HG03139 (cell line): ENCODE results near the gene SNX7.

Experiments used
- ATAC-seq: cut with Tn5 transposase; IDR thresholded peaks from one replicate; pipeline ENCODE4 v1.9.1; 2021; ENCODE audit not compliant: unreplicated experiment

Gene SNX7, protein sequence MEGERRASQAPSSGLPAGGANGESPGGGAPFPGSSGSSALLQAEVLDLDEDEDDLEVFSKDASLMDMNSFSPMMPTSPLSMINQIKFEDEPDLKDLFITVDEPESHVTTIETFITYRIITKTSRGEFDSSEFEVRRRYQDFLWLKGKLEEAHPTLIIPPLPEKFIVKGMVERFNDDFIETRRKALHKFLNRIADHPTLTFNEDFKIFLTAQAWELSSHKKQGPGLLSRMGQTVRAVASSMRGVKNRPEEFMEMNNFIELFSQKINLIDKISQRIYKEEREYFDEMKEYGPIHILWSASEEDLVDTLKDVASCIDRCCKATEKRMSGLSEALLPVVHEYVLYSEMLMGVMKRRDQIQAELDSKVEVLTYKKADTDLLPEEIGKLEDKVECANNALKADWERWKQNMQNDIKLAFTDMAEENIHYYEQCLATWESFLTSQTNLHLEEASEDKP

DNA sequence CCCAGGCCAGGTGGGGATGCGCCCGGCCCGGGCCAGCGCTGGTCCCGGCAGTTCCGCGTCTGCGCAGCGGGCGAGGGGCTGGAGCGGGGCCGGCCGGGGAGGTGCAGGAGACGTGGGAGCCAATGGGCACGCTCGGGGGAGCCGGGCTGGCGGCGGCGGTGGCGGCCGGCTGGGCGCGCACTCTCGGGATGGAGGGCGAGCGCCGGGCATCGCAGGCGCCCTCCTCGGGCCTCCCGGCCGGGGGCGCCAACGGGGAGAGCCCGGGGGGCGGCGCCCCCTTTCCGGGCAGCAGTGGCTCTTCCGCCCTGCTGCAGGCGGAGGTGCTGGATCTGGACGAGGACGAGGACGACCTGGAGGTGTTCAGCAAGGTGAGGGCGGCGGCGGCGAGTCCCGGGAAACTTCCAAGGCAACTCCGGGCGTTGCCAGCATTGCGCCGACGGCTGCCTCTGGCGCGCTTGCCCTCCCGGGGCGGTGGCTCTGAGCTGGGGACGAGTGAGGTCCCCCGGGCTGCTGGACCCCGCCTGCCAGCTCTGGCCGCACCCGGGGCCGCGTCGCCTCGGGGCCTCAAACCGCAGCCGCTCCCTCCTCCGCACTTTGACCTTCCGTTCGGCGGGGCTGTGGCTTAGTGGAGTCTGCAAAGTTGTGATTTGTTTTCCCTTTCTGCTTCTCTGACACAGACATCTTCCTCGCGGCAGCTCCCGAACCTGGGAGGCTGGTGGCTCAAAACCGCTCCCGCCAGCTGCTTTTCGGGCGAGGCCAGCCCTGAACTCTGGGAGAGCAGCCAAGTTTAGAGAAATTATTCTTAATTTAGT is at the start of gene SNX7:
TSS of gene SNX7 (plus strand) at position 178 of the 812 bp plus-strand sequence. CDS start at position 189, 11 bp downstream.
- ATAC-seq: no peak

GRCh38 chr1:98637316-98637715 is 24.2 kb upstream of the SNX7 start:
- no peak for ATAC-seq

GRCh38 chr1:98638185-98638584 is 23.3 kb upstream of the SNX7 start:
- no peak for ATAC-seq

- ATAC-seq: no peak
These were observed 17.0 kb upstream of the SNX7 start for GRCh38 chr1:98644510-98644909.

- ATAC-seq: no peak
These were observed 10.3 kb upstream of the SNX7 start for GRCh38 chr1:98651116-98651632.

GRCh38 chr1:98653123-98653522 is 8.4 kb upstream of the SNX7 start:
- no peak for ATAC-seq

GRCh38 chr1:98659879-98660278 is 1.6 kb upstream of the SNX7 start:
- no peak for ATAC-seq

- ATAC-seq: no peak
These were observed 479 bp upstream of the SNX7 start for GRCh38 chr1:98660940-98661543.

DNA sequence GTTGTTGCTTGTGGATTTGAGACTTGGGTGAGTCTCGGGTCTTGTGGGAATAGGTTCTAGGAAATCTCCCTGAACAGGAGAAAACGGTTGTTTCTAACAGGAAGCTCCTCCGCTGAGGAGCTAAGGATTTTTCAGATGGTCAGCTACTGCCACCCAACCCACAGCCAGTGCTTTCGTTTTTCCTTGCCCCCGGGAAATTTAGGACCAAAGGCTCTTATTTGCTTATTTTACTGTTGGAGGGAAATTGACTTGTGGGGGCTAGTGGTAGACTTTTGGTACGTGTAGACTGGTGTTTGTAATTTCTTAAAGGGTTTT is 792 bp downstream of the SNX7 start:
- ATAC-seq: no peak

DNA sequence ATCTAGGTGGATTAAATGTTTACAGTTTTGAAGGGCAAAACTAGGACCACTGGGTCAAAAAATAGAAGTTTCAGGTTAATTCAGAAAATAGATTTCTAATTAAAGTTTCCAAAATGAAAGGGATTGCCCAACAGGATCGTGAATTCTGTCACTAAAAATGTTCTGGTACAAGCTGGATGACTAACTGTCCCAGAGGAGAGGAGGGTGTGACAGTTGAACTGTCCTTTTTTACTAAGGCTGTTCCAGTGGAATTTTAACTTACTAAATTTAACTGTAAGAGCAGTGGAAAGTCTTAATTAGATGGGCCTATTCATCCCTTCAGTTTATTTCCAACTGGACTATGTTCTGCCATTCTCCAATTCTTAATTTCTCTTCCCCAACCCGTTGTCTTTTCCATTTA is 7.2 kb downstream of the SNX7 start:
- no peak for ATAC-seq

DNA sequence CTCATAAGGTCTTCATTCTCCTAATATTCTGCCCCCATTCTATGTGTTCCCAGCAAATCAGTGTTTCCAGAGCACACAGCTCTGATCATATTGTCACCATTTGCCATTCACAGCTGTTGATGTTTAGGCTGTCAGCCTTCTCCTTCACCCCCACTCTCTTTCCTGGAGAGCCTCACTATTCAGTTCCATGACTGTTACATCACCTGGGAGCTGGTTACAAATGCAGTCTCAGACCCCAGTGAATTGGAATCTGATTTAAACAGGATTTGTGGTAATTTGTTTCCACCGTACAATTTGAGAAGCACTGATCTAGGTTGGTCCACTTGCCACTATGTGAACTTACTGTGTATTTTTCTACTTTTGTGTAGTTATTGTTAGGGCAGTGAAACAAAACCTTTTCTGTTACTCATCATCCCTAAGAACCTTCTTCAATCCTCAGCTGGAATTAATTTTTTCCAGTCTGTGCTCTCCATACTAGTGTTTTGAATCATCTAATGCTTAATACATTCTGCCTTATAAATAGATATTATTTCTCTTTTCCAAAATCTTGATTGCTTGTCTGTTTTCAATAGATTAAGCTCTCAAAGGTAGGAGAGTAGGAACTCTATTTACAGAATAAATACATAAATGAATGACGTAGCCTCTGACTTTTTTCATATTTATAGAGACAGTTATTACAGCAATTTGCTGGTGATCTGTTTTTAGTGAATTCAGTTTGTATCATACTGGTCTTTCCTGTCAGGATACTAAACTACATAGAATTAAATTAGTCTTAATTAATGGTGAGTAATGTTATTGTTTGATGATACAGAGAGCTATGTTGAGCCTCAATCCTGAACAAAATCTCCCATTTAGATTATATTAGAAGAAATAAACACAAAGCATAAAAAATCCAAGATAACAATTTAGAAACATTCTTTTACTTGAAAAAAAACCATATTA is 8.1 kb downstream of the SNX7 start:
- ATAC-seq: no peak

- ATAC-seq: no peak
These were observed 10.7 kb downstream of the SNX7 start for GRCh38 chr1:98672189-98672588.

GRCh38 chr1:98674075-98674781 is 12.7 kb downstream of the SNX7 start:
- no peak for ATAC-seq

GRCh38 chr1:98675282-98675681 is 13.8 kb downstream of the SNX7 start:
- no peak for ATAC-seq

GRCh38 chr1:98677288-98677687 is 15.8 kb downstream of the SNX7 start:
- no peak for ATAC-seq

DNA sequence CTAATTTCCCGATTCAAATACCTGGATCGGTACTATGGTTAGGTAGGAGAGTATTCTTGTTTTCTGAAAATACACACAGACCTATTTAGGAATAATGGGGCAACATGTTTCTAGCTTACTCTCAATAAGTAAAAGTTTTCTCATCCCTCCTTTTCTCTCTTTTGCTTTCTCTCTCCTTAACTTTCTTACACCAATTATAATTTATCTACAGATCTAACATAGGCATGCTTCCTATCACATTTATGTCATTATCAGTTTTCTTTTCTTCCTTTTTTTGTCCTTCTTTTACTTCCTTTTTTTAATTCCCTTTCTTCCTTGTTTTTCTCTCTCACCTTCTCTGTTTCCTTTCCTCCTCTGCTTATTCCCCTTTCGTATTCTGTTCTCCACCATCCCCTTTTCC is 20.3 kb downstream of the SNX7 start:
- ATAC-seq: no peak

DNA sequence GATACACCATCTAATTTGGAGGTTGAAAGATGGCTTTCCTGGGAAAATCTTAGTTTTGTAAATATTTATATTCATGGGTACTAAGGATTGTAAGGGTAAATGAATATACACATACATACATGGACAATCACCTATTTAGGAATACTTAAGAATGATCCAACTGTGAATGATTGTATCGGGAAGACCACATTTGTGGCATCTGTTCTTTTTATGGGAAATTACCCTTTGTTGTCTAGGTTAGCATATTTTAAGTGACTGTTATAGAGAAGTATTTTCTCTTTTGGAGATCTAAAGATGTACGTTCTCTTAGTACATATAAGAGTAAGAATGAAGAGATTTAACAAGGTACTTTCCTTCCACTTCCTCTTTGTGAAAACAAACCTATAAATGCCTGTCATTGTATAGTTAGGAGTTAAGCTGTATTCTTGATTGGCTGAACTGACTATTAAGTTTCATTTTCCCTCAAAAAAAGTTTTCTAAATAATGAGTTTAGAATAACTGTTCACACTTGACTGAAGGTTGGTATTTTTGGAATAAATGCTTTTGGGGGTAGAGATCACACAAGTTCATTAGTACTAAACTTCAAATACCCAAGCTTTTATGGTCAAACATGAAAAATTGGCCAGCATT is 26.7 kb downstream of the SNX7 start:
- ATAC-seq: no peak

- ATAC-seq: no peak
These were observed 29.1 kb downstream of the SNX7 start for GRCh38 chr1:98690576-98690975.

- ATAC-seq: no peak
These were observed 31.0 kb downstream of the SNX7 start for GRCh38 chr1:98692482-98692881.
